ENCODE data around the gene NRXN2.

NRXN2 gene

DNA sequence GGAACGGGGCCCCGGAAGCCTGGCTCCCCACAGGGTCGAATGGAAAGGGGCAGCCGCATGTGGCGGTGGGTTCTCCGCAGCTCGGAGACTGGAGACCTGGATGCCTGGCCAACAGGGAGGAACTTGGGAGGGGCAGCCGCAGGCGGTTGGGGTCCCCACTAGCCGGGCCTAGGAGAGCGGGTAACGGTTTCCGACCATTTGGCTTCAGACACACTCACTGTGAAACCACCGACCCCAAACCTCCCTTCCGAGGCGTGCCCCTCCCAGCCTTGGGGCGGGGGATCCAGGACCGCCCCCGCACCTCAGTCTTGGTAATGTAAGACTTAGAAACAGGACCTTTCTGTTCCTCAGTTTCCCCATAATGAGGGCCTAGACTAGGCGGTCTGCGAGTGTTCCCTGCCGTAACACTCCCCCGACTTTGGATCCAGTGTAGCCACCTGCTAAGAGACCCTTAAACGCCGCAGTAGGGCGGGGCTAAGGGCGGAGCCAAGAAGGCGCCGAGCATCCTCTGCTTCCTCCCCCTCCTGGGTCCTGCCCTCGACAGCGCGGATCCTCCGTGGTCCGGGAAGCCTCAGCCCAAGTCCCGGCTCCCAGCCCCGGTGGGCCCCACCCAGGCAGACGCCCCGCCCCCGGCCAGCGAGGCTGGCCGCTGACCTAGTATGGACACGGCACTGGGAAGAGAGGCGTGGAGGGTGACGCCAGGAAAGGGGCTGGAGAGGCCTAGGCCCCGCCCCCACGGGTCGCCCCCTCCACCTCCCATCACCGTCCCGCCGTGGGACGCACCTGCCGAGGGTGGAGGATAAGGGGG is 22.7 kb upstream of the NRXN2 start (continued):
- TF ChIP-seq, protein P1, sequence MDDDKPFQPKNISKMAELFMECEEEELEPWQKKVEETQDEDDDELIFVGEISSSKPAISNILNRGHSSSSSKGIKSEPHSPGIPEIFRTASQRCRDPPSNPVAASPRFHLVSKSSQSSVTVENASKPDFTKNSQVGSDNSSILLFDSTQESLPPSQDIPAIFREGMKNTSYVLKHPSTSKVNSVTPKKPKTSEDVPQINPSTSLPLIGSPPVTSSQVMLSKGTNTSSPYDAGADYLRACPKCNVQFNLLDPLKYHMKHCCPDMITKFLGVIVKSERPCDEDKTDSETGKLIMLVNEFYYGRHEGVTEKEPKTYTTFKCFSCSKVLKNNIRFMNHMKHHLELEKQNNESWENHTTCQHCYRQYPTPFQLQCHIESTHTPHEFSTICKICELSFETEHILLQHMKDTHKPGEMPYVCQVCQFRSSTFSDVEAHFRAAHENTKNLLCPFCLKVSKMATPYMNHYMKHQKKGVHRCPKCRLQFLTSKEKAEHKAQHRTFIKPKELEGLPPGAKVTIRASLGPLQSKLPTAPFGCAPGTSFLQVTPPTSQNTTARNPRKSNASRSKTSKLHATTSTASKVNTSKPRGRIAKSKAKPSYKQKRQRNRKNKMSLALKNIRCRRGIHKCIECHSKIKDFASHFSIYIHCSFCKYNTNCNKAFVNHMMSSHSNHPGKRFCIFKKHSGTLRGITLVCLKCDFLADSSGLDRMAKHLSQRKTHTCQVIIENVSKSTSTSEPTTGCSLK (tag by site-specific recombination; IDR thresholded peaks at IDR 0.05): no peak
- TF ChIP-seq ZNF837 (tag by site-specific recombination; IDR thresholded peaks at IDR 0.05): no peak
- no peak for TF ChIP-seq ZNF175 (tag by site-specific recombination; IDR thresholded peaks at IDR 0.05)
- TF ChIP-seq ZNF639 (tag by site-specific recombination; IDR thresholded peaks at IDR 0.05): no peak
- TF ChIP-seq KLF8 (tag by site-specific recombination; IDR thresholded peaks at IDR 0.05): peak; percentile 60; the same call in 1 of the 2 replicates
- TF ChIP-seq, protein P2, sequence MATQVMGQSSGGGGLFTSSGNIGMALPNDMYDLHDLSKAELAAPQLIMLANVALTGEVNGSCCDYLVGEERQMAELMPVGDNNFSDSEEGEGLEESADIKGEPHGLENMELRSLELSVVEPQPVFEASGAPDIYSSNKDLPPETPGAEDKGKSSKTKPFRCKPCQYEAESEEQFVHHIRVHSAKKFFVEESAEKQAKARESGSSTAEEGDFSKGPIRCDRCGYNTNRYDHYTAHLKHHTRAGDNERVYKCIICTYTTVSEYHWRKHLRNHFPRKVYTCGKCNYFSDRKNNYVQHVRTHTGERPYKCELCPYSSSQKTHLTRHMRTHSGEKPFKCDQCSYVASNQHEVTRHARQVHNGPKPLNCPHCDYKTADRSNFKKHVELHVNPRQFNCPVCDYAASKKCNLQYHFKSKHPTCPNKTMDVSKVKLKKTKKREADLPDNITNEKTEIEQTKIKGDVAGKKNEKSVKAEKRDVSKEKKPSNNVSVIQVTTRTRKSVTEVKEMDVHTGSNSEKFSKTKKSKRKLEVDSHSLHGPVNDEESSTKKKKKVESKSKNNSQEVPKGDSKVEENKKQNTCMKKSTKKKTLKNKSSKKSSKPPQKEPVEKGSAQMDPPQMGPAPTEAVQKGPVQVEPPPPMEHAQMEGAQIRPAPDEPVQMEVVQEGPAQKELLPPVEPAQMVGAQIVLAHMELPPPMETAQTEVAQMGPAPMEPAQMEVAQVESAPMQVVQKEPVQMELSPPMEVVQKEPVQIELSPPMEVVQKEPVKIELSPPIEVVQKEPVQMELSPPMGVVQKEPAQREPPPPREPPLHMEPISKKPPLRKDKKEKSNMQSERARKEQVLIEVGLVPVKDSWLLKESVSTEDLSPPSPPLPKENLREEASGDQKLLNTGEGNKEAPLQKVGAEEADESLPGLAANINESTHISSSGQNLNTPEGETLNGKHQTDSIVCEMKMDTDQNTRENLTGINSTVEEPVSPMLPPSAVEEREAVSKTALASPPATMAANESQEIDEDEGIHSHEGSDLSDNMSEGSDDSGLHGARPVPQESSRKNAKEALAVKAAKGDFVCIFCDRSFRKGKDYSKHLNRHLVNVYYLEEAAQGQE (tag by site-specific recombination; IDR thresholded peaks at IDR 0.05): no peak
- TF ChIP-seq YY1 (tag by site-specific recombination; IDR thresholded peaks at IDR 0.05): no peak

GRCh38 chr11:64745189-64745520 is 22.2 kb upstream of the NRXN2 start:
- POLR2A ChIA-PET: interaction anchor here (0.5 to 2.1 kb wide), 4 partner anchors 15 to 582 kb away, joined by 3 to 8 read pairs (median 4); partner anchors contain the start of genes PYGM and SF1
- Histone ChIP-seq H3K4me3 (ENCODE audit: low read depth, low read length) (peak overlapping the region; percentile 17; the same call in 1 of the 2 replicates), H3K36me3 (ENCODE audit: control insufficient read depth in 2 of 2, insufficient read depth in 1 of 2, low read length in 2 of 2) (no peaks in the 10 kb centered on the region), H3K9me3 (ENCODE audit: control insufficient read depth, insufficient read depth, low read depth, low read length) (no peaks in the 10 kb centered on the region), H3K4me1 (ENCODE audit: control insufficient read depth, insufficient read depth, low read length) (no peaks in the 10 kb centered on the region), H3K27ac (ENCODE audit: extremely low read depth, low read depth, low read length) (no peak overlapping the region; the same call in 1 of the 2 replicates)
- CTCF ChIA-PET: interaction anchor here (0.5 to 3.9 kb wide), 4 partner anchors 12 to 401 kb away, joined by 3 to 22 read pairs (median 10); no protein-coding TSS in a partner anchor
- no peak for TF ChIP-seq ZNF660 (tag by site-specific recombination; IDR thresholded peaks at IDR 0.05)
- TF ChIP-seq, protein P3, sequence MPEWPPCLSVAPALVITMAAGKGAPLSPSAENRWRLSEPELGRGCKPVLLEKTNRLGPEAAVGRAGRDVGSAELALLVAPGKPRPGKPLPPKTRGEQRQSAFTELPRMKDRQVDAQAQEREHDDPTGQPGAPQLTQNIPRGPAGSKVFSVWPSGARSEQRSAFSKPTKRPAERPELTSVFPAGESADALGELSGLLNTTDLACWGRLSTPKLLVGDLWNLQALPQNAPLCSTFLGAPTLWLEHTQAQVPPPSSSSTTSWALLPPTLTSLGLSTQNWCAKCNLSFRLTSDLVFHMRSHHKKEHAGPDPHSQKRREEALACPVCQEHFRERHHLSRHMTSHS (tag by site-specific recombination; IDR thresholded peaks at IDR 0.05): no peak
- no peak for TF ChIP-seq HOXD13 (CRISPR knock-in tag; IDR thresholded peaks at IDR 0.05; ENCODE audit: borderline replicate concordance)
- no peak for TF ChIP-seq HOXA7 (CRISPR knock-in tag; IDR thresholded peaks at IDR 0.05; ENCODE audit: borderline replicate concordance)
- peak; percentile 46; the same call in 1 of the 2 replicates for TF ChIP-seq ZBTB20 (tag by site-specific recombination; IDR thresholded peaks at IDR 0.05)
- 0 out of 2 replicates have a peak, but pooled peaks have one; percentile 29 for TF ChIP-seq ZIC2 (tag by site-specific recombination; IDR thresholded peaks at IDR 0.05)
- TF ChIP-seq ZNF670 (tag by site-specific recombination; IDR thresholded peaks at IDR 0.05; ENCODE audit: low read depth): no peak
- TF ChIP-seq TRIM28 (IDR thresholded peaks at IDR 0.05; ENCODE audit: borderline replicate concordance, low read length): no peak
- TF ChIP-seq, protein P4, sequence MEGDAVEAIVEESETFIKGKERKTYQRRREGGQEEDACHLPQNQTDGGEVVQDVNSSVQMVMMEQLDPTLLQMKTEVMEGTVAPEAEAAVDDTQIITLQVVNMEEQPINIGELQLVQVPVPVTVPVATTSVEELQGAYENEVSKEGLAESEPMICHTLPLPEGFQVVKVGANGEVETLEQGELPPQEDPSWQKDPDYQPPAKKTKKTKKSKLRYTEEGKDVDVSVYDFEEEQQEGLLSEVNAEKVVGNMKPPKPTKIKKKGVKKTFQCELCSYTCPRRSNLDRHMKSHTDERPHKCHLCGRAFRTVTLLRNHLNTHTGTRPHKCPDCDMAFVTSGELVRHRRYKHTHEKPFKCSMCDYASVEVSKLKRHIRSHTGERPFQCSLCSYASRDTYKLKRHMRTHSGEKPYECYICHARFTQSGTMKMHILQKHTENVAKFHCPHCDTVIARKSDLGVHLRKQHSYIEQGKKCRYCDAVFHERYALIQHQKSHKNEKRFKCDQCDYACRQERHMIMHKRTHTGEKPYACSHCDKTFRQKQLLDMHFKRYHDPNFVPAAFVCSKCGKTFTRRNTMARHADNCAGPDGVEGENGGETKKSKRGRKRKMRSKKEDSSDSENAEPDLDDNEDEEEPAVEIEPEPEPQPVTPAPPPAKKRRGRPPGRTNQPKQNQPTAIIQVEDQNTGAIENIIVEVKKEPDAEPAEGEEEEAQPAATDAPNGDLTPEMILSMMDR (tag by site-specific recombination; IDR thresholded peaks at IDR 0.05): no peak
- peak; percentile 34 for TF ChIP-seq ZFHX2 (tag by site-specific recombination; conservative IDR thresholded peaks at IDR 0.05)
- TF ChIP-seq ZNF10 (tag by site-specific recombination; IDR thresholded peaks at IDR 0.05): no peak
- TF ChIP-seq, protein P5, sequence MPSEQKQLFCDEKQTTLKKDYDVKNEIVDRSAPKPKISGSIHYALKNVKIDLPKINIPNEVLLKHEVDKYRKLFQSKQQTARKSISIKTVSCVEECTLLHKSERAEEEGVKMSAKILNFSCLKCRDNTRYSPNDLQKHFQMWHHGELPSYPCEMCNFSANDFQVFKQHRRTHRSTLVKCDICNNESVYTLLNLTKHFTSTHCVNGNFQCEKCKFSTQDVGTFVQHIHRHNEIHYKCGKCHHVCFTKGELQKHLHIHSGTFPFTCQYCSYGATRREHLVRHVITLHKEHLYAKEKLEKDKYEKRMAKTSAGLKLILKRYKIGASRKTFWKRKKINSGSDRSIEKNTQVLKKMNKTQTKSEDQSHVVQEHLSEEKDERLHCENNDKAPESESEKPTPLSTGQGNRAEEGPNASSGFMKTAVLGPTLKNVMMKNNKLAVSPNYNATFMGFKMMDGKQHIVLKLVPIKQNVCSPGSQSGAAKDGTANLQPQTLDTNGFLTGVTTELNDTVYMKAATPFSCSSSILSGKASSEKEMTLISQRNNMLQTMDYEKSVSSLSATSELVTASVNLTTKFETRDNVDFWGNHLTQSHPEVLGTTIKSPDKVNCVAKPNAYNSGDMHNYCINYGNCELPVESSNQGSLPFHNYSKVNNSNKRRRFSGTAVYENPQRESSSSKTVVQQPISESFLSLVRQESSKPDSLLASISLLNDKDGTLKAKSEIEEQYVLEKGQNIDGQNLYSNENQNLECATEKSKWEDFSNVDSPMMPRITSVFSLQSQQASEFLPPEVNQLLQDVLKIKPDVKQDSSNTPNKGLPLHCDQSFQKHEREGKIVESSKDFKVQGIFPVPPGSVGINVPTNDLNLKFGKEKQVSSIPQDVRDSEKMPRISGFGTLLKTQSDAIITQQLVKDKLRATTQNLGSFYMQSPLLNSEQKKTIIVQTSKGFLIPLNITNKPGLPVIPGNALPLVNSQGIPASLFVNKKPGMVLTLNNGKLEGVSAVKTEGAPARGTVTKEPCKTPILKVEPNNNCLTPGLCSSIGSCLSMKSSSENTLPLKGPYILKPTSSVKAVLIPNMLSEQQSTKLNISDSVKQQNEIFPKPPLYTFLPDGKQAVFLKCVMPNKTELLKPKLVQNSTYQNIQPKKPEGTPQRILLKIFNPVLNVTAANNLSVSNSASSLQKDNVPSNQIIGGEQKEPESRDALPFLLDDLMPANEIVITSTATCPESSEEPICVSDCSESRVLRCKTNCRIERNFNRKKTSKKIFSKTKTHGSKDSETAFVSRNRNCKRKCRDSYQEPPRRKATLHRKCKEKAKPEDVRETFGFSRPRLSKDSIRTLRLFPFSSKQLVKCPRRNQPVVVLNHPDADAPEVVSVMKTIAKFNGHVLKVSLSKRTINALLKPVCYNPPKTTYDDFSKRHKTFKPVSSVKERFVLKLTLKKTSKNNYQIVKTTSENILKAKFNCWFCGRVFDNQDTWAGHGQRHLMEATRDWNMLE (tag by site-specific recombination; conservative IDR thresholded peaks at IDR 0.05; ENCODE audit: low read depth): no peak
- no peak for TF ChIP-seq ZNF184 (tag by site-specific recombination; IDR thresholded peaks at IDR 0.05)
- TF ChIP-seq ZNF140 (tag by site-specific recombination; IDR thresholded peaks at IDR 0.05): no peak
